Effector memory CD8-positive, alpha-beta T cell (primary cell): ENCODE measurements around the gene SPTBN4.
"Not testable (repeated sequence)": the region's sequence is repeated elsewhere in the genome, so short reads cannot be mapped to it uniquely, and the experiment has no call there.

Source experiments
- ATAC-seq: fragments of 150-1000 bp; cut with Tn5 transposase; replicated peaks from 2 replicates; pipeline ENCODE4 v1.10.0; 2021; ENCODE audit warnings: mild to moderate bottlenecking, moderate library complexity
- DNase-seq, 3 experiments: peaks; one replicate each; pipeline ENCODE4 v3.0.0; 2021
- H3K27ac Mint-ChIP-seq, 2 donors: one replicate each; pipeline ENCODE4 v1.8.0; 2022; ENCODE audit warnings: mild to moderate bottlenecking in 2 of 2, mixed read lengths in 2 of 2, moderate library complexity in 2 of 2
- H3K27me3 Mint-ChIP-seq, 2 donors: one replicate each; pipeline ENCODE4 v1.8.0; 2022; ENCODE audit warnings: mixed read lengths in 2 of 2
- H3K36me3 Mint-ChIP-seq: one replicate; pipeline ENCODE4 v1.8.0; 2022; ENCODE audit warnings: mild to moderate bottlenecking, moderate library complexity, mixed read lengths; ENCODE audit not compliant: insufficient read depth
- H3K4me1 Mint-ChIP-seq, 2 donors: one replicate each; pipeline ENCODE4 v1.8.0; 2022; ENCODE audit warnings: low read depth in 2 of 2, mixed read lengths in 2 of 2
- H3K4me3 Mint-ChIP-seq, 2 donors: one replicate each; pipeline ENCODE4 v1.8.0; 2022; ENCODE audit warnings: mild to moderate bottlenecking in 2 of 2, mixed read lengths in 2 of 2, moderate library complexity in 2 of 2
- H3K9me3 Mint-ChIP-seq, 2 donors: one replicate each; pipeline ENCODE4 v1.8.0; 2022; ENCODE audit warnings: mixed read lengths in 2 of 2

Gene SPTBN4

DNA sequence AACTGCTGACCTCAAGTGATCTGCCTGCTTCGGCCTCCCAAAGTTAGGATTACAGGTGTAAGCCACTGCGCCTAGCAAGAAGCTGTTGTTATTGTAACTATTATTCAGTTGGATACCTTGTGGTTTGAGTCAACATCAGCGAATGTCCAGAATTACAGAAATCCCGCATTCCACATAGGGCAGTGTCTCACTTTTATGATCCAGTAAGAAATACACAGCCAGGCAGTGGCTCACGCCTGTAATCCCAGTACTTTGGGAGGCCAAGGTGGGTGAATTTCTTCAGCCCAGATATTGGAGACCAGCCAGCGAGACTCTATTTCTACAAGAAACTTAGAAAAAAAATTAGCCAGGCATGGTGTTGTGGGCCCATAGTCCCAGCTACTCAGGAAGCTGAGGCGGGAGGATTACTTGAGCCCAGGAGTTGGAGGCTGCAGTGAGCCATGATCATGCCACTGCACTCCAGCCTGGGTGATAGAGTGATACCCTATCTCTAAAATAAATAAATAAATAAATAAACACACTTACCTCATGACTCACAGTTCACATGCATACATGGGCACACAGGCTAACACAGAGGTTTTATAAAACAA is 43.8 kb downstream of the SPTBN4 start:
- Mint-ChIP-seq H3K9me3 (no peaks in the 10 kb centered on the region), H3K36me3 (peaks cover 3% of the 10 kb centered on the region), H3K27ac (no peak overlapping the region), H3K27me3 (peaks cover 51 to 69% of the 10 kb centered on the region in 2 donors), H3K4me1 (no peaks in the 10 kb centered on the region), H3K4me3 (no peak overlapping the region)
- ATAC-seq = no peak
- DNase-seq = no peak

DNA sequence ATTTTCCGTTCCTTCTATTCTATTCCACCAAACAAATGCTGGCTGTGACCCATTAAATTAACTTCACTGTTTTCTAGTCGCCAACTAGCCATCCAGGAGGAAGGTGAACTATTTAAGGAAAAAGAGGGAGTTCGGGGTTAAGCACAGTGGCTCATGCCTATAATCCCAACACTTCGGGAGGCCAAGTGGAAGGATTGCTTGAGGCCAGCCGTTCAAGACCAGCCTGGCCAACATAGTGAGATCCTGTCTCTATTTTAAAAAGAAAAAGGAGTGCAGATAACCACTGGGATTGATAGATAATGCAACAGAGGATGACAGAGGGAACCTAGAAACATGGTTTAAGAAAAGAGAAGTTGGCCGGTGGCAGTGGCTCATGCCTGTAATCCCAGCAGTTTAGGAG is 44.7 kb downstream of the SPTBN4 start:
- Mint-ChIP-seq H3K27ac (no peak overlapping the region), H3K4me1 (no peaks in the 10 kb centered on the region), H3K9me3 (no peaks in the 10 kb centered on the region), H3K36me3 (peaks cover 3% of the 10 kb centered on the region), H3K4me3 (no peak overlapping the region), H3K27me3 (peaks cover 51 to 69% of the 10 kb centered on the region in 2 donors)
- no peak for ATAC-seq
- DNase-seq = no peak

DNA sequence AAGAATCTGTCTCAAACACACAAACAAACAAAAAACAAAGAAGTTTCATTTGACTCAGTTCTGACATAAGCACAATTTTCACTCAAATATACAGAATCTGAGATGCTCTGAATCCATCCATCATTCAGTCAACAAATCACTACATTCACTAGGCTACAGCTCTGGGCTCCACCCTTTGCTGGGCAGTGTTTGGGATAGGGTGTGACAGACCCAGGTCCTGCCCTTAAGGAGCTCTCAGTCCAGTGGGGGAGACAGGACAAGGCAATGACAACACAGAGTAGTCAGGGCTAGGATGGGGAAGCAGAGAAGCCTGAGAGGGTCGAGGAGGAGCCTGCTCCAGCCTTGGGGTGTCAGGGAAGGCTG is 45.3 kb downstream of the SPTBN4 start:
- H3K4me3 Mint-ChIP-seq = no peak overlapping the region
- H3K27ac Mint-ChIP-seq = no peak overlapping the region
- peaks cover 3% of the 10 kb centered on the region for H3K36me3 Mint-ChIP-seq
- no peaks in the 10 kb centered on the region for H3K4me1 Mint-ChIP-seq
- no peaks in the 10 kb centered on the region for H3K9me3 Mint-ChIP-seq
- DNase-seq (no peak), ATAC-seq (no peak)
- peaks cover 55 to 69% of the 10 kb centered on the region in 2 donors for H3K27me3 Mint-ChIP-seq

DNA sequence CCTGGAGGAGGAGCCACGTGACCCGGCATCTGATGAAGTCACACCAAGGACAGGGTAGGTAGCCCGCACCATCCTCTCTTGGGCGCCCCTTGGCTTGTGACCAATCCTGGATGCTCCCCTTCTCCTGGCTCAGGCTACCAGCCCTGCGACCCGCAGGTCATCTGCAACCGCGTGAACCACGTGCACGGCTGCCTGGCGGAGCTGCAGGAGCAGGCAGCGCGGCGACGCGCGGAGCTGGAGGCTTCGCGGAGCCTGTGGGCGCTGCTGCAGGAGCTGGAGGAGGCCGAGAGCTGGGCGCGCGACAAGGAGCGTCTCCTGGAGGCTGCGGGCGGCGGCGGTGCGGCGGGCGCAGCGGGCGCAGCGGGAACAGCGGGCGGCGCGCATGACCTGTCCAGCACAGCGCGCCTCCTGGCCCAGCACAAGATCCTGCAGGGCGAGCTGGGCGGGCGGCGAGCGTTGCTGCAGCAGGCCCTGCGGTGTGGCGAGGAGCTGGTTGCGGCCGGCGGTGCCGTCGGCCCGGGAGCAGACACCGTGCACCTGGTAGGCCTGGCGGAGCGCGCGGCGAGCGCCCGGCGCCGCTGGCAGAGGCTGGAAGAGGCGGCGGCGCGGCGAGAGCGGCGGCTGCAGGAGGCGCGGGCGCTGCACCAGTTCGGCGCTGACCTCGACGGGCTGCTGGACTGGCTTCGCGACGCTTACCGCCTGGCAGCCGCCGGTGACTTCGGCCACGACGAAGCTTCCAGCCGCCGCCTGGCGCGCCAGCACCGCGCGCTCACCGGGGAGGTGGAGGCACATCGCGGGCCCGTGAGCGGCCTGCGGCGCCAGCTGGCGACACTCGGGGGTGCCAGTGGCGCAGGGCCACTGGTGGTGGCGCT is 45.9 kb downstream of the SPTBN4 start:
- no peak overlapping the region for H3K27ac Mint-ChIP-seq
- H3K27me3 Mint-ChIP-seq = peaks cover 61 to 67% of the 10 kb centered on the region in 2 donors
- peaks cover 3% of the 10 kb centered on the region for H3K36me3 Mint-ChIP-seq
- H3K4me1 Mint-ChIP-seq = no peaks in the 10 kb centered on the region
- DNase-seq (no peak), ATAC-seq (no peak)
- H3K9me3 Mint-ChIP-seq = no peaks in the 10 kb centered on the region
- H3K4me3 Mint-ChIP-seq = no peak overlapping the region

DNA sequence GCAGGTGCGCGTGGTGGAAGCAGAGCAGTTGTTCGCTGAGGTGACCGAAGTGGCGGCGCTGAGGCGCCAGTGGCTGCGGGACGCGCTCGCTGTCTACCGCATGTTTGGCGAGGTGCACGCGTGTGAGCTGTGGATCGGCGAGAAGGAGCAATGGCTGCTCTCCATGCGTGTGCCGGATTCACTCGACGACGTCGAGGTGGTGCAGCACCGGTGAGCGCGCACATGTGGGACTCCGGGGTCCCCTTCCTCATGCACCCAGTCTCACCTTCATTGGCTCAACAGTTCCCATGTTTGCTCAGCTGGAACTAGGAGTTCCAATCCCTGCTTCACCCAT is 46.5 kb downstream of the SPTBN4 start:
- H3K4me1 Mint-ChIP-seq = no peaks in the 10 kb centered on the region
- no peak overlapping the region for H3K4me3 Mint-ChIP-seq
- ATAC-seq (no peak), DNase-seq (no peak)
- H3K27me3 Mint-ChIP-seq = peaks cover 57 to 61% of the 10 kb centered on the region in 2 donors
- no peaks in the 10 kb centered on the region for H3K9me3 Mint-ChIP-seq
- H3K27ac Mint-ChIP-seq = no peak overlapping the region
- peaks cover 3% of the 10 kb centered on the region for H3K36me3 Mint-ChIP-seq

DNA sequence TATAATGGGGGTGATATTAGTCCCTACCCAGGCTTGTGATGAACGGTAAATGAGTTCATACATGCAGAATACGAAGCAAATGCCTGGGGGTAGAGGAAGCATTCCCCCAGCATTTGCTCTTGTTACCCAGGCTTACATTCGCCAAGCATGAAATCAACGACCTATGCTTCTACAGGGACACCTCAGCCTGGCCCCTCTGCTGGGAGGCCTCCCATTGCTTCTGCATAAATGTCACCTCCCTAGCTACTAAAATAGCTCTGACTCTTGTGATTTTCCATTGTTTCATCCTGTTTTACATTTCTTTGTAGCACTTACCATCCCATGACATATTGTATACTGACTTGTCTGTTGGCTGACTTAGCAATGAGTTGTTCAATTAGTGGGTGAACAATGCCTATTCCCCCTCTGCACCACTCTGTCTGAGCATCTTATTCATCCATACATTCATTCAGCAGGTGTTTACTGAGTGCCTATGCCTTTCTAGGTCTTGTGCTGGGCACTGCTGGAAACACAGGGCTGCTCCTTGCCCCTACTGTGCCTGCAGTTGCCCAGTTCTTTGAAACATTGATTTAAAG is 47.0 kb downstream of the SPTBN4 start:
- DNase-seq (no peak), ATAC-seq (no peak)
- H3K9me3 Mint-ChIP-seq = no peaks in the 10 kb centered on the region
- peaks cover 3% of the 10 kb centered on the region for H3K36me3 Mint-ChIP-seq
- H3K4me1 Mint-ChIP-seq = no peaks in the 10 kb centered on the region
- H3K4me3 Mint-ChIP-seq = no peak overlapping the region
- no peak overlapping the region for H3K27ac Mint-ChIP-seq
- peaks cover 52 to 56% of the 10 kb centered on the region in 2 donors for H3K27me3 Mint-ChIP-seq

DNA sequence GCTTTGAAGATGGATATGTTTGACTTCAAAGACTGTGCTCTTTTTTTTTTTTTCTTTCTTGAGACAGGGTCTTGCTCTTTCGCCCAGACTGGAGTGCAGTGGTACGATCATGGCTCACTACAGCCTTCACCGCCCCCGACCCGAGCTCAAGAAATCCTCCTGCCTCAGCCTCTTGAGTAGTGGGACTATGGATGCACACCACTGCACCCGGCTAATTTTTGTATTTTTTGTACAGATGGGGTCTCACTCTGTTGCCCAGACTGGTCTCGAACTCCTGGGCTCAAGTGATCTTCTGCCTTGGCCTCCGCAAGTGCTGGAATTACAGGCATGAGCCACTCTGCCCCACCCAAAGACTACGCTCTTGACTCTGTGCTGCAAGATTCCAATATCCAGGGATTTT is 50.4 kb downstream of the SPTBN4 start:
- H3K4me1 Mint-ChIP-seq = peaks cover 0 to 3% of the 10 kb centered on the region in 2 donors
- no peak overlapping the region for H3K27ac Mint-ChIP-seq
- H3K27me3 Mint-ChIP-seq = peaks cover 41 to 44% of the 10 kb centered on the region in 2 donors
- DNase-seq (no peak), ATAC-seq (no peak)
- no peak overlapping the region for H3K4me3 Mint-ChIP-seq
- H3K36me3 Mint-ChIP-seq = peaks cover 1% of the 10 kb centered on the region
- H3K9me3 Mint-ChIP-seq = no peaks in the 10 kb centered on the region

DNA sequence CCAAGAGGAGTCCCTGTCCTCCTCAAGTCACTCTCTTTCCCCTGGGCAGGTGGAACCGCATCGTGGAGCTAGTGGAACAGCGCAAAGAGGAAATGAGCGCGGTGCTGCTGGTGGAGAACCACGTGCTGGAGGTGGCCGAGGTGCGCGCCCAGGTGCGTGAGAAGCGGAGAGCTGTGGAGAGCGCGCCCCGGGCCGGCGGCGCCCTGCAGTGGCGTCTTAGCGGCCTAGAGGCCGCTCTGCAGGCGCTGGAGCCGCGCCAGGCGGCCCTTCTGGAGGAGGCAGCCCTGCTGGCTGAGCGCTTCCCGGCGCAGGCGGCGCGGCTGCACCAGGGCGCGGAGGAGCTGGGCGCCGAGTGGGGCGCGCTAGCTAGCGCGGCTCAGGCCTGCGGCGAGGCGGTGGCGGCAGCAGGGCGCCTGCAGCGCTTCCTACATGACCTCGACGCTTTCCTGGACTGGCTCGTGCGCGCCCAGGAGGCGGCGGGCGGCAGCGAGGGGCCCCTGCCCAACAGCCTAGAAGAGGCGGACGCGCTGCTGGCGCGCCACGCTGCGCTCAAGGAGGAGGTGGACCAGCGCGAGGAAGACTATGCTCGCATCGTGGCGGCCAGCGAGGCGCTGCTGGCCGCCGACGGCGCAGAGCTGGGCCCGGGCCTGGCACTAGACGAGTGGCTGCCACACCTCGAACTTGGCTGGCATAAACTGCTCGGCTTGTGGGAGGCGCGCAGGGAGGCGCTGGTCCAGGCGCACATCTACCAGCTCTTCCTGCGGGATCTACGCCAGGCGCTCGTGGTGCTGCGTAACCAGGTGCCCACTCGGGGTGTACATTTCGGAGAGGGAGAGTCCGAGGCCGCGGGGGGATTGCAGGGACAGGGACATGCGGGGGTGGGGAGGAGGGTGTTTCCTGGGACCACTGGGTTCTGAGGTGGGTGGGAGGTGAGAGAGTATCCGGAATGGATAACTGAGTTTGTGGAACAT is 52.8 kb downstream of the SPTBN4 start:
- Mint-ChIP-seq H3K27me3 (peaks cover 30% of the 10 kb centered on the region in 2 donors), H3K4me3 (no peak overlapping the region), H3K4me1 (peaks cover 0 to 3% of the 10 kb centered on the region in 2 donors), H3K9me3 (no peaks in the 10 kb centered on the region), H3K36me3 (no peaks in the 10 kb centered on the region), H3K27ac (no peak overlapping the region)
- DNase-seq (no peak), ATAC-seq (no peak)

DNA sequence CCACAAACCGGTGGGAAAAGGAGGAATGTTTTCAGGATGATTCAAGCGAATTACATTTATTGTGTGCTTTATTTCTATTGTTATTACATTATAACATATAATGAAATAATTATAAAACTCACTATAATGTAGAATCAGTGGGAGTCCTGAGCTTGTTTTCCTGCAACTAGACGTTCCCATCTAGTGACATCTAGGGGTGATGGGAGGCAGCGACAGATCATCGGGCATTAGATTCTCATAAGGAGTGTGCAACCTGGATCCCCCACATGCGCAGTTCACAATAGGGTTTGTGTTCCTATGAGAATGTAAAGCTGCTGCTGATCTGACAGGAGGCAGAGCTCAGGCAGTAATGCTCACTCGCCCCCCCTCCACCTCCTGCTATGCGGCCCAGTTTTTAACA is 54.5 kb downstream of the SPTBN4 start:
- peaks cover 32 to 36% of the 10 kb centered on the region in 2 donors for H3K27me3 Mint-ChIP-seq
- no peaks in the 10 kb centered on the region for H3K9me3 Mint-ChIP-seq
- peaks cover 0 to 3% of the 10 kb centered on the region in 2 donors for H3K4me1 Mint-ChIP-seq
- H3K4me3 Mint-ChIP-seq = no peak overlapping the region
- DNase-seq = no peak
- H3K27ac Mint-ChIP-seq = no peak overlapping the region
- no peak for ATAC-seq
- no peaks in the 10 kb centered on the region for H3K36me3 Mint-ChIP-seq

DNA sequence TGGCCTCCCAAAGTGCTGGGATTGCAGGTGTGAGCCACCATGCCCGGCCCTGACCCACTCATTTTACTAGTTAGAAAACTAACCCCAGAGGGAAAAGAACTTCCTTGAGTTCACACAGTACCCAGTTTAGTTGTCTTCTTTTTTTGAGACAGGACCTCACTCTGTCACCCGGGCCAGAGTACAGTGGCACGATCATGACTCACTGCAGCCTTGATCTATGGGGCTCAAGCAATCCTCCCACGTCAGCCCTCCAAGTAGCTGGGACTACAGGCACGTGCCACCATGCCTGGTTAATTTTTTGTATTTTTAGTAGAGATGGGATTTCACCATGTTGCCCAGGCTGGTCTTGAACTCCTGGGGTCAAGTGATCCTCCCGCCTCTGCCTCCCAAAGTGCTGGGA is 55.1 kb downstream of the SPTBN4 start:
- not testable (repeated sequence) for H3K4me3 Mint-ChIP-seq, ATAC-seq, H3K4me1 Mint-ChIP-seq, H3K9me3 Mint-ChIP-seq, H3K36me3 Mint-ChIP-seq, H3K27ac Mint-ChIP-seq, DNase-seq
- H3K27me3 Mint-ChIP-seq = peaks cover 30 to 36% of the 10 kb centered on the region in 2 donors

DNA sequence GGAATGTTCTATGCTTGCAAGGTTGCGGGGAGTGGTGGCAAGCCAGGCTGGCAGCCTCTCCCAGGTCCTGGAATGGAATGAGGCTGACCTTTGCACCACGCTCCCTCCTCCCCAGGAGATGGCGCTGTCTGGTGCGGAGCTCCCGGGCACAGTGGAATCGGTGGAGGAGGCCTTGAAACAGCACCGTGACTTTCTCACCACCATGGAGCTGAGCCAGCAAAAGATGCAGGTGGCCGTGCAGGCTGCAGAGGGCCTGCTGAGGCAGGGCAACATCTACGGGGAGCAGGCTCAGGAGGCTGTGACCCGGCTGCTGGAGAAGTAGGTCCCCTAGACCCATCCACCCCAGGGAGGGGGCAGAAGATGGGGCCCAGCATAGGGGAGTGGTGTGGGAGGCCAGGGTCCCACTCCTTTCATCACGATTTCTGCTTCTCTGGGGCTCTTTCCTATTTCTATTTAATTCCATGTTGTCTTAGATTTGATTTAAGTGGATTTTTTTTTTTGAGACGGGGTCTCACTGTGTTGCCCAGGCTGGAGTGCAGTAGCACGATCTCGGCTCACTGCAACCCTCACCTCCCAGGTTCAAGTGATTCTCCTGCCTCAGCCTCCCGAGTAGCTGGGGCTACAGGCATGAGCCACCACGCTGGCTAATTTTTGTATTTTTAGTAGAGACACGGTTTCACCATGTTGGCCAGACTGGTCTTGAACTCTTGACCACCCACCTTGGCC is 56.7 kb downstream of the SPTBN4 start:
- peak; percentile 82 for ATAC-seq
- H3K36me3 Mint-ChIP-seq = no peaks in the 10 kb centered on the region

DNA sequence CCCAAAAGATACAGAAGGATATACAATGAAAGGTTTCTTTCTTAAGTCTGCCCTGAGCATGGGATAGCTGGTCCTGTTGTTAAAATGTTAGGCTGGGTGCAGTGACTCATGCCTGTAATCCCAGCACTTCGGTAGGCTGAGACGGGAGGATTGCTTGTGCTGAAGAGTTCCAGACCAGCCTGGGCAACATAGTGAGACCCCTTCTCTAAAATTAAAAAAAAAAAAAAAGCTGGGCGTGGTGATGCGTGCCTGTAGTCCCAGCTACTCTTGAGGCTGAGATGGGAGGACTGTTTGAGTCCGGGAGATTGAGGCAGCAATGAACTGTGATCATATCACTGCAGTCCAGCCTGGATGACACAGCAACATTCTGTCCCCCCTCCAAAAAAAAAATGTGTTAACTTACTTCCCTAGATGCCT is 57.3 kb downstream of the SPTBN4 start:
- no peak overlapping the region for H3K4me3 Mint-ChIP-seq

More for the DNA sequence above, 56.7 kb downstream of the SPTBN4 start:
- no peak overlapping the region for H3K27ac Mint-ChIP-seq
- no peak overlapping the region for H3K4me3 Mint-ChIP-seq
- peaks cover 3% of the 10 kb centered on the region in 2 donors for H3K4me1 Mint-ChIP-seq
- H3K9me3 Mint-ChIP-seq = no peaks in the 10 kb centered on the region
- DNase-seq = peak; percentile 23 to 43 (median 25)
- H3K27me3 Mint-ChIP-seq = peaks cover 21 to 36% of the 10 kb centered on the region in 2 donors

More for the DNA sequence above, 57.3 kb downstream of the SPTBN4 start:
- Mint-ChIP-seq H3K4me1 (peaks cover 2 to 9% of the 10 kb centered on the region in 2 donors), H3K9me3 (no peaks in the 10 kb centered on the region), H3K27me3 (peaks cover 18 to 32% of the 10 kb centered on the region in 2 donors), H3K36me3 (no peaks in the 10 kb centered on the region), H3K27ac (no peak overlapping the region)
- DNase-seq (no peak), ATAC-seq (no peak)
